ENCODE data around the gene LTA.
"Not testable (repeated sequence)": the region's sequence is repeated elsewhere in the genome, so short reads cannot be mapped to it uniquely, and the experiment has no call there.

- TF ChIP-seq CTCF (conservative IDR thresholded peaks at IDR 0.05; ENCODE audit: low read length); EZH2phosphoT487 (IDR thresholded peaks at IDR 0.05; ENCODE audit: borderline replicate concordance, low read depth, low read length): not testable (repeated sequence)
Measured at GRCh38 chr6:31590691-31591090, 18.6 kb downstream of the LTA start.
